Epithelial cell of proximal tubule (primary cell): ENCODE measurements around the gene TLE6. TPM values are rescaled to one million over a fixed set of nuclear protein-coding genes. Genes with fewer than 3 reads are reported as not detected.
"Not testable (repeated sequence)": the region's sequence is repeated elsewhere in the genome, so short reads cannot be mapped to it uniquely, and the experiment has no call there.

Experiments
- DNase-seq: peaks from one replicate; pipeline ENCODE4 v3.0.0-alpha.2; 2011; ENCODE audit warnings: low read depth
- H3K4me3 ChIP-seq: 2 replicates; pipeline ENCODE4 v1.5.1; 2011; ENCODE audit warnings: low read depth, mild to moderate bottlenecking, low read length
- CTCF ChIP-seq: conservative IDR thresholded peaks from 2 replicates; pipeline ENCODE4 v1.5.1; 2012; ENCODE audit warnings: low read depth, mild to moderate bottlenecking, low read length
- total RNA-seq: library from RNA; depleted of rRNA; stranded (reverse); fragments of >200 nt; gene quantifications from 2 replicates; pipeline ENCODE4 v1.2.3, GENCODE V29; 2015

TLE6 gene
- total RNA-seq, 1 donor from 2014 or later: 0.58 TPM

GRCh38 chr19:2989236-2989946, 12.0 kb downstream of the TLE6 start:
- no peak for TF ChIP-seq CTCF
- no peak for DNase-seq
- H3K4me3 ChIP-seq: no peak overlapping the region

GRCh38 chr19:2992333-2992732, 15.0 kb downstream of the TLE6 start:
- DNase-seq, H3K4me3 ChIP-seq: not testable (repeated sequence)

GRCh38 chr19:2992958-2993357, 15.6 kb downstream of the TLE6 start:
- no peak for TF ChIP-seq CTCF
- DNase-seq: no peak

GRCh38 chr19:2993579-2993978, 16.2 kb downstream of the TLE6 start:
- no peak for TF ChIP-seq CTCF
- H3K4me3 ChIP-seq: no peak overlapping the region
- DNase-seq: no peak

More at GRCh38 chr19:2992958-2993357, 15.6 kb downstream of the TLE6 start:
- H3K4me3 ChIP-seq: no peak overlapping the region

GRCh38 chr19:2994588-2995131, 17.3 kb downstream of the TLE6 start:
- no peak for DNase-seq
- H3K4me3 ChIP-seq: no peak overlapping the region
- no peak for TF ChIP-seq CTCF

GRCh38 chr19:2997720-2998119, 20.4 kb downstream of the TLE6 start:
- H3K4me3 ChIP-seq: no peak overlapping the region
- TF ChIP-seq CTCF: no peak
- DNase-seq: no peak

- DNase-seq: no peak
- H3K4me3 ChIP-seq: no peak overlapping the region
- TF ChIP-seq CTCF: no peak
Measured at GRCh38 chr19:2998642-2999041, 21.3 kb downstream of the TLE6 start.
